ENCODE data around the gene UBASH3B.

The UBASH3B gene

DNA sequence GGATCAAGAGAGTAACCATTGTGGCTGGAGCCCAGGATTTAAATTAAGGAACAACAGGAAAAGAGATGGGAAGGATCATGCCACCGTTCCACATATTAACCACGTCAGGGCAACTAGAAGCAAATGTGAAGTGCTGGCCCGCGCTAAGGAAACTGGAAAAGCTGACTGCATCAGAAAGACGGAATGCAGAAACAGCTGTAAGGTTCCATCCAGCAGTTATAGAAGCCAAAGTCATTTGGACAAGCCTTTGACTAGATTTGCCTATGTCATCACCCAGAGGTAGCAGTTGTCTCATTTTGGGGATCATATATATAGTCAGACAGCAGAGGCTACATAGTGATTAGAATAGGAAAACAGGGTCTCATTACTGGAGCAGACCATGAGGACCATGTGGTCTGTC lies 139.8 kb downstream of the UBASH3B start:
- no peak overlapping the region for H3K4me3 Mint-ChIP-seq
- peaks cover 6% of the 10 kb centered on the region for H3K4me1 Mint-ChIP-seq
- H3K36me3 Mint-ChIP-seq, result peaks cover 15% of the 10 kb centered on the region
- H3K27ac Mint-ChIP-seq, result no peak overlapping the region
- no peaks in the 10 kb centered on the region for H3K27me3 Mint-ChIP-seq
- no peak for ATAC-seq
- no peaks in the 10 kb centered on the region for H3K9me3 Mint-ChIP-seq

GRCh38 chr11:122796128-122796717 lies 140.7 kb downstream of the UBASH3B start:
- H3K9me3 Mint-ChIP-seq, result no peaks in the 10 kb centered on the region
- ATAC-seq, result peak; percentile 73
- H3K4me1 Mint-ChIP-seq, result peaks cover 6% of the 10 kb centered on the region
- H3K27ac Mint-ChIP-seq, result no peak overlapping the region
- H3K36me3 Mint-ChIP-seq, result peaks cover 15% of the 10 kb centered on the region
- H3K4me3 Mint-ChIP-seq, result no peak overlapping the region
- H3K27me3 Mint-ChIP-seq, result no peaks in the 10 kb centered on the region

DNA sequence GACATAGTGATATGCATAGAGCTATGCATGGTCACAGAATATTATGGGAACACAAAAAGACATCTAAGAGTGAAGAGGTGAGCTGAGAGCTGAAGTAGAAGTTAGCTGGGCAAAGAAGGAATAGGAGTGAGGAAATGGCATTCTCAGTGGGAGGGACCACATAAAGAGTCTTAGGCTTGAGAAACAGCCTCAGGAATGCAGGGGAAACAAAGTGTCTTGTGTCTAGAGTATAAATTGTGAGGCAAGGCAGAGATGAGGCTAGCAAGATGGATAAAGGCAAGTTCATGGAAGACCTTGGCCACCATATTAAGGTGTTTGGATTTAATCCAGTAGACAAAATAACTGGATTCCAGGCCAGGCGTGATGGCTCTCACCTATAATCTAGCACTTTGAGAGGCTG lies 142.1 kb downstream of the UBASH3B start:
- H3K27me3 Mint-ChIP-seq, result no peaks in the 10 kb centered on the region
- peaks cover 6% of the 10 kb centered on the region for H3K36me3 Mint-ChIP-seq
- no peak overlapping the region for H3K27ac Mint-ChIP-seq
- peaks cover 6% of the 10 kb centered on the region for H3K4me1 Mint-ChIP-seq
- H3K4me3 Mint-ChIP-seq, result no peak overlapping the region
- no peaks in the 10 kb centered on the region for H3K9me3 Mint-ChIP-seq
- no peak for ATAC-seq

DNA sequence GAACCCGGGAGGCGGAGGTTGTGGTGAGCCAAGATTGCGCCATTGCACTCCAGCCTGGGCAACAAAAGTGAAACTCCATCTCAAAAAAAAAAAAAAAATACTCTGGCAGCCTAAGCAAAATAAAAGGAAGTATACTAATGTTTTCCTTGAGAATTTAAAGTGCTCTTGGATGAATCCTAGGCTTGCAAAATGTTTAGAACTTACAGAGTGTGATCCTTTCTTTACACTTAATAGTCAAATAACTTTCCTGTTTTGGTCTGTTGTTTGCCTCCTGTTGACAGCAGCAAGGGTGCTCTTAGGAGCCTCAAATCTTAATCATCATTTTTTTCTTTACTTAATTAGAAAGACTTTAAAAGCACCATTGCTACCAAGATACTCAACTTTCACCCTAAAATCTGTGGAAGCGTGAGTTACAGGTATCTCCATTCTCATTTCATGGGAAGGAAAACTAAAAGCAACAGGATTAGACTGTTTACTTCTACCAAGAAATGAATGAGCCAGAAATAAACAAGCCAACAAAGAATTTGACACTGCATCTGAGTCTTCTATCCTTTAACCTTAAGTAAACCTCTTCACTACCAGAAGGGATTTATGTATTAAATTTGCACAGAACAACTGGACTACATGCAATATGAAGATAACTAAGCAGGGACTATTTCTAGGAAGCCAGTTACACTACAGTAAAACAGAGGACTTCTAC lies 144.0 kb downstream of the UBASH3B start:
- peaks cover 6% of the 10 kb centered on the region for H3K36me3 Mint-ChIP-seq
- H3K4me3 Mint-ChIP-seq, result no peak overlapping the region
- H3K27ac Mint-ChIP-seq, result no peak overlapping the region
- H3K9me3 Mint-ChIP-seq, result no peaks in the 10 kb centered on the region
- no peak for ATAC-seq
- H3K27me3 Mint-ChIP-seq, result no peaks in the 10 kb centered on the region
- H3K4me1 Mint-ChIP-seq, result peaks cover 23% of the 10 kb centered on the region

- ATAC-seq, result no peak
- Mint-ChIP-seq H3K27ac (no peak overlapping the region), H3K36me3 (no peaks in the 10 kb centered on the region), H3K9me3 (no peaks in the 10 kb centered on the region), H3K4me3 (no peak overlapping the region), H3K4me1 (peaks cover 32% of the 10 kb centered on the region), H3K27me3 (no peaks in the 10 kb centered on the region)
Observed at GRCh38 chr11:122802876-122803275, 147.4 kb downstream of the UBASH3B start.

DNA sequence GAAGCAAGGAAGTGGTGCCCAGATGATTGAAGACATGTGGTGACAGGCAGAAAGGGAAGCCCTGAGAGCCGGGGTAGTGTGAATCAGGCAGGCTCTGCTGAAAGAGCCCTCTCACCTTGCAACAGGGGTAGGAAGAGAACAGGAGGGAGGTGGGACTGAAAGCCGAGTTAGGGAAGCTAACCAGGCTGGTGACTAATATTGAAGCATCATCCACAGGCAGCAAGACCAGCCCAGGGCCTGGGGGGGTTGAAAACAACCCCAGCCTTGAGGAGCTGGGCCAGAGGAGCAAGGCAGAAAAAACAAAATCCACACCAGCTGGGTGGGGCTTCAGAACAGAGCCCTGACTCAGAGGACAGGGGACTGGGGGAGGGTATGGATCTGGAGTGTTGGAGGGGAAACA lies 147.8 kb downstream of the UBASH3B start:
- Mint-ChIP-seq H3K36me3 (no peaks in the 10 kb centered on the region), H3K4me3 (no peak overlapping the region), H3K27me3 (no peaks in the 10 kb centered on the region), H3K9me3 (no peaks in the 10 kb centered on the region), H3K27ac (no peak overlapping the region), H3K4me1 (peaks cover 37% of the 10 kb centered on the region)
- ATAC-seq, result no peak

GRCh38 chr11:122803716-122804115 lies 148.2 kb downstream of the UBASH3B start:
- Mint-ChIP-seq H3K27me3 (no peaks in the 10 kb centered on the region), H3K36me3 (no peaks in the 10 kb centered on the region), H3K4me1 (peaks cover 41% of the 10 kb centered on the region), H3K4me3 (no peak overlapping the region), H3K27ac (no peak overlapping the region), H3K9me3 (no peaks in the 10 kb centered on the region)
- ATAC-seq, result no peak

DNA sequence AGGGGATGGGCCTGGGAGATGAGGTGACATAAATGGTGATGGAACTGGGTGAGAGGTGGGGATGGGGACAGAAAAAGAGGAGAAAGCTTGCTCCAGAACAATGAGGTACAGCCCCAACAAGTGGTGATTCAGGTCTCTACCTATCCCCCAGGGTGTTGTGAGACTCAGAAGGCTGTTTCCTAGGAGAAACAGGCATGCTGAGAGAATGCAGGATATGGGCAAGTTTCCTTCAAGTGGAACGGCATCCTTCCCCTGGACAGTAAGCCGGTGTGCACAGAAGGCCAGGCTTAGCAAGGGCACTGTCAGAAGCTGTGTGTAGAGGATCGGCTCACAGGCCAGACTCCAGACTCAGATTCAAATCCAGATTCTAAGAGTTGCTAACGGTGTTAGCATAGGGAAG lies 148.6 kb downstream of the UBASH3B start:
- ATAC-seq, result no peak
- Mint-ChIP-seq H3K36me3 (no peaks in the 10 kb centered on the region), H3K9me3 (no peaks in the 10 kb centered on the region), H3K4me1 (peaks cover 44% of the 10 kb centered on the region), H3K4me3 (no peak overlapping the region), H3K27me3 (no peaks in the 10 kb centered on the region), H3K27ac (no peak overlapping the region)

GRCh38 chr11:122804796-122805195 lies 149.3 kb downstream of the UBASH3B start:
- H3K9me3 Mint-ChIP-seq, result no peaks in the 10 kb centered on the region
- H3K27ac Mint-ChIP-seq, result no peak overlapping the region
- H3K4me1 Mint-ChIP-seq, result peaks cover 48% of the 10 kb centered on the region
- H3K27me3 Mint-ChIP-seq, result no peaks in the 10 kb centered on the region
- H3K4me3 Mint-ChIP-seq, result peak overlapping the region; percentile 35
- no peak for ATAC-seq
- H3K36me3 Mint-ChIP-seq, result no peaks in the 10 kb centered on the region

- H3K36me3 Mint-ChIP-seq, result no peaks in the 10 kb centered on the region
- no peak overlapping the region for H3K27ac Mint-ChIP-seq
- H3K9me3 Mint-ChIP-seq, result no peaks in the 10 kb centered on the region
- peaks cover 48% of the 10 kb centered on the region for H3K4me1 Mint-ChIP-seq
- no peaks in the 10 kb centered on the region for H3K27me3 Mint-ChIP-seq
- no peak overlapping the region for H3K4me3 Mint-ChIP-seq
- no peak for ATAC-seq
Observed at GRCh38 chr11:122807731-122808477, 152.4 kb downstream of the UBASH3B start.

DNA sequence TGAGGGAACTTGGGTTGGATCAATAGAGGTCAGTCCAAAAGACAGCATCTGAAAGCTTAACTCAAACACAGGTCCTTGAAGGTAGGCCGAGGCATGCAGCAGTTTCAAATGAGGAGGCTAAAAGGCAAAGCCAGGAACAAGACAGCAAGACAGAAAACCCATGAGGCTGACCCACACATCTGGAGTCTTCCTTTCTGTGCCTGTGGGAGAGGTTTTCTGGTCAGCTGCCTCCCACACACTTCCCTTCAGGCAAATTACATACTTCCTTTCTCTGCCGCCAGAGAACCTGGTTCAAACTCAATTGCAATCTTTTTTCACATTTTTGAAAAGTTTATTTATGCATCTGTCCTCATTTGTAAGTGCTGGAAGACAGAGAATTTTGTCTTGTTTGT lies 153.0 kb downstream of the UBASH3B start:
- no peak overlapping the region for H3K27ac Mint-ChIP-seq
- H3K36me3 Mint-ChIP-seq, result no peaks in the 10 kb centered on the region
- ATAC-seq, result peak; percentile 78
- H3K4me3 Mint-ChIP-seq, result peak overlapping the region; percentile 36
- H3K4me1 Mint-ChIP-seq, result peaks cover 43% of the 10 kb centered on the region
- no peaks in the 10 kb centered on the region for H3K9me3 Mint-ChIP-seq
- no peaks in the 10 kb centered on the region for H3K27me3 Mint-ChIP-seq

DNA sequence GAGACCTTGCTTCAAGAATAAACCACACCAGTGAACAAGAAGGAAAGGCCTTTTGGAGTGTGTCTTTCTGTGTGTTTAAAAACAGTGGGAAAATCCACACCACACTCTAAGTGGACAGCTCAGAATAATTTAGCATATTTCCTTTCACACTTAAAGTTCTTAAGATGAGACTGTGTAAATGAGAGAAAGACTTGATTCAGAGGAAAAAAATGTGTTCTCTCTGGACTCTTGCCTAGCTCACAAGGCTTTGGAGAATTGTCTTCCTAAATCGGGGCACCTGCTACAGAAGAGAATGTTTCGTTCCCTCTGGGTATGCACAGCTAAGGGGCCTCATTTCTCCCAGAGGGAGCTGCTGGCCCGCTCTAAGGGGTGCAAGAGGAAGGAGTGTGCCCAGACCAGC lies 154.3 kb downstream of the UBASH3B start:
- H3K4me1 Mint-ChIP-seq, result peaks cover 37% of the 10 kb centered on the region
- no peak for ATAC-seq
- H3K36me3 Mint-ChIP-seq, result no peaks in the 10 kb centered on the region
- H3K27ac Mint-ChIP-seq, result no peak overlapping the region
- no peak overlapping the region for H3K4me3 Mint-ChIP-seq
- H3K27me3 Mint-ChIP-seq, result no peaks in the 10 kb centered on the region
- no peaks in the 10 kb centered on the region for H3K9me3 Mint-ChIP-seq

GRCh38 chr11:122811721-122812120 lies 156.2 kb downstream of the UBASH3B start:
- ATAC-seq, result no peak
- H3K4me3 Mint-ChIP-seq, result no peak overlapping the region
- H3K27ac Mint-ChIP-seq, result no peak overlapping the region
- no peaks in the 10 kb centered on the region for H3K27me3 Mint-ChIP-seq
- no peaks in the 10 kb centered on the region for H3K9me3 Mint-ChIP-seq
- H3K36me3 Mint-ChIP-seq, result peaks cover under 1% of the 10 kb centered on the region
- H3K4me1 Mint-ChIP-seq, result peaks cover 38% of the 10 kb centered on the region

DNA sequence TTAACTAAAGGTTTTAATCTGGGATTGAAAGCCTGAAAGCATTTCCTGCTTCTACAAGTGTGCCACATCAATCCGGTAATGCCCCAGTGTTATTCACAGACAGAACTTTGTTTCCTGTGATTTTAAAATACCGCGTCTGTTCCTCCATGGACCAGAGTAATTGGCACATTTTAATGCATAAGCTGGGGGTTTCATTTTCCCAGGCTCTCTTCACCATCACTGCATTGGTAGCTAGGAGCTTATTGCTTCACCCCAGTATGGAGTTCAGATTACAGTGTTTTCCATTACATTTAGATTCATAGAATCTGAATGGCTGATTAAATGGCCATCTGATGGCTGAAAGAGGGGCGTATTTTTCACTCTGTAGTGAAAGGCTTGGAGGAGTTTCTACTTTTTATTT lies 157.1 kb downstream of the UBASH3B start:
- no peak overlapping the region for H3K4me3 Mint-ChIP-seq
- no peaks in the 10 kb centered on the region for H3K27me3 Mint-ChIP-seq
- peaks cover 3% of the 10 kb centered on the region for H3K9me3 Mint-ChIP-seq
- H3K27ac Mint-ChIP-seq, result no peak overlapping the region
- H3K4me1 Mint-ChIP-seq, result peaks cover 39% of the 10 kb centered on the region
- peaks cover 6% of the 10 kb centered on the region for H3K36me3 Mint-ChIP-seq
- no peak for ATAC-seq

GRCh38 chr11:122813176-122813893 lies 157.8 kb downstream of the UBASH3B start:
- H3K27ac Mint-ChIP-seq, result no peak overlapping the region
- no peak overlapping the region for H3K4me3 Mint-ChIP-seq
- peaks cover 9% of the 10 kb centered on the region for H3K36me3 Mint-ChIP-seq
- H3K9me3 Mint-ChIP-seq, result peaks cover 3% of the 10 kb centered on the region
- H3K27me3 Mint-ChIP-seq, result no peaks in the 10 kb centered on the region
- peaks cover 32% of the 10 kb centered on the region for H3K4me1 Mint-ChIP-seq
- ATAC-seq, result no peak
